ENCODE measurements around the gene EVI5. TPM values are rescaled to one million over a fixed set of nuclear protein-coding genes. Genes with fewer than 3 reads are reported as not detected.
"Not testable (repeated sequence)": the region's sequence is repeated elsewhere in the genome, so short reads cannot be mapped to it uniquely, and the experiment has no call there.

EVI5 gene
- total RNA-seq, 4 donors from 2014 or later: 13.6 to 21.6 (median 14.8) TPM

DNA sequence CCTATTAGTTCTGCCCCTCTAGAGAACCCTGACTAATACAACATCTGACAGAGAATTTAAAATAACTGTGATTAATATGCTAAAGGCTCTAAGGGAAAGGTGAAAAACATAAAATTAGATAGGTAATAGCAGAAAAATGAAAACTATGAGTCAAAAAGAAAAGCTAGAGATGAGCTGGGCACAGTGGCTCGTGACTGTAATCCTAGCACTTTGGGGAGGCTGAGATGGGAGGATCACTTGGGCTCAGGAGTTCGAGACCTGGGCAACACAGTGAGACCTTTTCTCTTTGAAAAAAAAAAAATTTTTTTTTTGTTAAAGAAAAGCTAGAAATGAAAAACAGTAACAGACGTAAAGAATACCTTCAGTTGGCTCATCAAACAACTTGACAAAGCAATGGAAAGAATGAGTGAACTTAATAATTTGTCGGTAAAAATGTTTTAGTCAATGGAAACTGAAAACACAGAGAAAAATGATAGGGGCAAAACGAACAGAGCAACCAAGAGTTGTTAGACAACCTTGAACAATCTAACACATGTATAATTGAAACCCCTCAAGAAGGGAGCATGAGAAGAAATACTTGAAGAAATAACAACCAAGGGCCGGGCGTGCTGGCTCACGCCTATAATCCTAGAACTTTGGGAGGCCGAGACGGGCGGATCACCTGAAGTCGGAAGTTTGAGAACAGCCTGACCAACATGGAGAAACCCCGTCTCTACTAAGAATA, 165.3 kb downstream of the EVI5 start:
- peaks cover 23% of the 10 kb centered on the region for H3K36me3 ChIP-seq
- H3K9me3 ChIP-seq: no peaks in the 10 kb centered on the region
- WGBS: 94% methylated on average over 13 of the region's 13 CpGs
- H3K27ac ChIP-seq: no peak overlapping the region
- no peak overlapping the region for H3K4me3 ChIP-seq
- no peaks in the 10 kb centered on the region for H3K4me1 ChIP-seq
- TF ChIP-seq POLR2A (IDR thresholded peaks at IDR 0.05) (no peak), EP300 (IDR thresholded peaks at IDR 0.05) (no peak), POLR2AphosphoS5 (IDR thresholded peaks at IDR 0.05) (no peak)
- TF ChIP-seq, protein P1, sequence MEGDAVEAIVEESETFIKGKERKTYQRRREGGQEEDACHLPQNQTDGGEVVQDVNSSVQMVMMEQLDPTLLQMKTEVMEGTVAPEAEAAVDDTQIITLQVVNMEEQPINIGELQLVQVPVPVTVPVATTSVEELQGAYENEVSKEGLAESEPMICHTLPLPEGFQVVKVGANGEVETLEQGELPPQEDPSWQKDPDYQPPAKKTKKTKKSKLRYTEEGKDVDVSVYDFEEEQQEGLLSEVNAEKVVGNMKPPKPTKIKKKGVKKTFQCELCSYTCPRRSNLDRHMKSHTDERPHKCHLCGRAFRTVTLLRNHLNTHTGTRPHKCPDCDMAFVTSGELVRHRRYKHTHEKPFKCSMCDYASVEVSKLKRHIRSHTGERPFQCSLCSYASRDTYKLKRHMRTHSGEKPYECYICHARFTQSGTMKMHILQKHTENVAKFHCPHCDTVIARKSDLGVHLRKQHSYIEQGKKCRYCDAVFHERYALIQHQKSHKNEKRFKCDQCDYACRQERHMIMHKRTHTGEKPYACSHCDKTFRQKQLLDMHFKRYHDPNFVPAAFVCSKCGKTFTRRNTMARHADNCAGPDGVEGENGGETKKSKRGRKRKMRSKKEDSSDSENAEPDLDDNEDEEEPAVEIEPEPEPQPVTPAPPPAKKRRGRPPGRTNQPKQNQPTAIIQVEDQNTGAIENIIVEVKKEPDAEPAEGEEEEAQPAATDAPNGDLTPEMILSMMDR (IDR thresholded peaks at IDR 0.05): no peak
- no peaks in the 10 kb centered on the region for H3K27me3 ChIP-seq
- DNase-seq (ENCODE audit: low spot score in 2 of 2): no peak

DNA sequence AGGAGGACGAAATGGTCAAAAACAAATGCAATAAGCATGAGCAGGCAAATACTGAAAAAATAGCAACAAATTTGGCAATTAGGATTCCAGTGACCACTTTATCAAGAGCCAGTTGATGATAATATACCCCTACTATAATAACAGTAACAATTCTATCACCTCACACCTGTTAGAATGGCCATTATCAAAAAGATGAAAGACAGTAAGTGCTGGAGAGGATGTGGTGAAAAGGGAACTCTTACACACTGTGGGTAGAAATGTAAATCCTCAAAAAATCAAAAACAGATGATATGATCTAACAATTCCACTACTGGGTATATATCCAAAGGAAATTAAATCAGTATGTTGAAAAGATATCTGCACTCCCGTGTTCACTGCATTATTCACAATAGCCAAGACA, 183.9 kb downstream of the EVI5 start:
- 67% methylated on average over 2 of the region's 2 CpGs for WGBS
- TF ChIP-seq POLR2AphosphoS5 (IDR thresholded peaks at IDR 0.05) (no peak), POLR2A (IDR thresholded peaks at IDR 0.05) (no peak), EP300 (IDR thresholded peaks at IDR 0.05) (no peak)
- TF ChIP-seq, protein P1 (IDR thresholded peaks at IDR 0.05): no peak
- no peak overlapping the region for H3K27ac ChIP-seq
- H3K9me3 ChIP-seq: no peaks in the 10 kb centered on the region
- DNase-seq (ENCODE audit: low spot score in 2 of 2): no peak
- no peak overlapping the region for H3K4me3 ChIP-seq
- H3K36me3 ChIP-seq: peaks cover 9% of the 10 kb centered on the region
- no peaks in the 10 kb centered on the region for H3K27me3 ChIP-seq
- no peaks in the 10 kb centered on the region for H3K4me1 ChIP-seq

DNA sequence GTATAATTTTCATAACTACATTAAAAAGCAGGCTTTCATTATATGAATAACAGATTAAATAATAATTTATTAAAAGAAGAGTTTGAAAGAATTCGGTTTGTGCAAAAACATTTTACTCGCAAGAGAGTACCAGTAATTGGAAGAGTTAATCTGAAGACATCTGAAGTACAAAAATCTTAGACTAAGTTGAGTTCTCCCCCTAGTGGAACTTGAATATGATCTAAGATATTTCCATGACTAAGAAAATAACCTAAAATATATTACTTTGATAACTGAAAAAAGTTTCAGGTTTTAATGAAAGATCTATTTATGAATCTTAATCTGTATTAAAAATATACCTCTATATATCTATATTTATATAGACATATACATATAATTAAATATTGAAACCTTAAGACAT, 185.7 kb downstream of the EVI5 start:
- Histone ChIP-seq H3K27ac (no peak overlapping the region), H3K4me1 (no peaks in the 10 kb centered on the region), H3K27me3 (no peaks in the 10 kb centered on the region), H3K9me3 (no peaks in the 10 kb centered on the region), H3K36me3 (peaks cover 3% of the 10 kb centered on the region), H3K4me3 (no peak overlapping the region)
- DNase-seq (ENCODE audit: low spot score in 2 of 2): no peak
- 46% methylated on average over 2 of the region's 2 CpGs for WGBS
- TF ChIP-seq EP300 (IDR thresholded peaks at IDR 0.05) (no peak), POLR2A (IDR thresholded peaks at IDR 0.05) (no peak), POLR2AphosphoS5 (IDR thresholded peaks at IDR 0.05) (no peak)
- TF ChIP-seq, protein P1 (IDR thresholded peaks at IDR 0.05): no peak

DNA sequence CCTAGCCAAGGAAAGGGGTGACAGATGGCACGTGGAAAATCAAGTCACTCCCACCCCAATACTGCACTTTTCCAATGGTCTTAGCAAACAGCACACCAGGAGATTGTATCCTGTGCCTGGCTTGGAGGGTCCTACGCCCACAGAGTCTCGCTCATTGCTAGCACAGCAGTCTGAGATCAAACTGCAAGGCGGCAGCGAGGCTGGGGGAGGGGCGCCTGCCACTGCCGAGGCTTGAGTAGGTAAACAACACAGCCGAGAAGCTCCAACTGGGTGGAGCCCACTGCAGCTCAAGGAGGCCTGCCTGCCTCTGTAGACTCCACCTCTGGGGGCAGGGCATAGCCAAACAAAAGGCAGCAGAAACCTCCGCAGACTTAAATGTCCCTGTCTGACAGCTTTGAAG, 195.5 kb downstream of the EVI5 start:
- 60% methylated on average over 2 of the region's 9 CpGs for WGBS
- H3K36me3 ChIP-seq; DNase-seq (ENCODE audit: low spot score in 2 of 2); H3K27ac ChIP-seq; H3K4me3 ChIP-seq; H3K4me1 ChIP-seq; H3K9me3 ChIP-seq; H3K27me3 ChIP-seq: not testable (repeated sequence)

- no peaks in the 10 kb centered on the region for H3K27me3 ChIP-seq
These were observed 197.5 kb downstream of the EVI5 start for GRCh38 chr1:92587445-92587844.

More at GRCh38 chr1:92587445-92587844, 197.5 kb downstream of the EVI5 start:
- 93% methylated on average over 2 of the region's 2 CpGs for WGBS
- TF ChIP-seq POLR2A (IDR thresholded peaks at IDR 0.05): no peak
- no peak for TF ChIP-seq EP300 (IDR thresholded peaks at IDR 0.05)
- no peak for TF ChIP-seq POLR2AphosphoS5 (IDR thresholded peaks at IDR 0.05)
- TF ChIP-seq, protein P1 (IDR thresholded peaks at IDR 0.05): no peak
- Histone ChIP-seq H3K4me1 (no peaks in the 10 kb centered on the region), H3K4me3 (no peak overlapping the region), H3K9me3 (no peaks in the 10 kb centered on the region), H3K27ac (no peak overlapping the region), H3K36me3 (peaks cover 12% of the 10 kb centered on the region)
- DNase-seq (ENCODE audit: low spot score in 2 of 2): no peak
